GM12878 (cell line): ENCODE measurements around the gene ANAPC16. TPM values are rescaled to one million over a fixed set of nuclear protein-coding genes. Genes with fewer than 3 reads are reported as not detected.

Experiments
- CHD2 ChIP-seq: IDR thresholded peaks from 2 replicates; pipeline ENCODE4 v1.6.1; 2011; ENCODE audit warnings: low read depth, low read length, improper control_type of control experiment, borderline replicate concordance
- FOXK2 ChIP-seq: fragments of 450-650 bp; IDR thresholded peaks from 2 replicates; pipeline ENCODE4 v1.6.1; 2017; ENCODE audit warnings: mild to moderate bottlenecking, moderate library complexity
- GATAD2B ChIP-seq: fragments of 450-650 bp; conservative IDR thresholded peaks from 2 replicates; pipeline ENCODE4 v1.6.1; 2017; ENCODE audit warnings: low read depth, mild to moderate bottlenecking, moderate library complexity
- NR2C2 ChIP-seq: IDR thresholded peaks from 2 replicates; pipeline ENCODE4 v1.6.1; 2011; ENCODE audit warnings: borderline replicate concordance, low read depth; ENCODE audit not compliant: control insufficient read depth, insufficient read length
- PAX5 ChIP-seq: IDR thresholded peaks from 2 replicates; pipeline ENCODE4 v1.6.1; 2011; ENCODE audit warnings: low read depth, low read length, borderline replicate concordance
- POU2F2 ChIP-seq: IDR thresholded peaks from 3 replicates; pipeline ENCODE4 v1.6.1; 2011; ENCODE audit warnings: low read depth, mild to moderate bottlenecking, low read length, borderline replicate concordance
- RB1 ChIP-seq: fragments of 450-650 bp; formaldehyde crosslinking; IDR thresholded peaks from 2 replicates; pipeline ENCODE4 v1.6.1; 2017; ENCODE audit warnings: mild to moderate bottlenecking, borderline replicate concordance
- RUNX3 ChIP-seq: IDR thresholded peaks from 2 replicates; pipeline ENCODE4 v1.6.1; 2012; ENCODE audit warnings: low read length, inconsistent platforms
- SIN3A ChIP-seq: IDR thresholded peaks from 2 replicates; pipeline ENCODE4 v1.6.1; 2012; ENCODE audit warnings: low read depth, low read length, improper control_type of control experiment
- SPI1 ChIP-seq: IDR thresholded peaks from 2 replicates; pipeline ENCODE4 v1.6.1; 2011; ENCODE audit warnings: low read depth, mild to moderate bottlenecking, low read length, moderate library complexity, borderline replicate concordance; ENCODE audit not compliant: insufficient read depth
- ZBED1 ChIP-seq: IDR thresholded peaks from 2 replicates; pipeline ENCODE4 v1.6.1; 2016; ENCODE audit warnings: borderline replicate concordance
- ZNF592 ChIP-seq: fragments of 450-650 bp; IDR thresholded peaks from 2 replicates; pipeline ENCODE4 v1.6.1; 2017; ENCODE audit warnings: mild to moderate bottlenecking, moderate library complexity
- polyA plus RNA-seq, 11 experiments: library from polyadenylated mRNA; depleted of rRNA in 4 of 11; unstranded in 6 of 11; stranded (reverse) in 5 of 11; fragments of >200 nt; fragmentation: Nextera tagmentation in 4 of 11; fragmentation: Illumina TruSeq in 1 of 11; extraction: Ambion mirVana in 4 of 11; extraction: Trizol in 1 of 11; gene quantifications; 1 replicate in 1 of 11; 2 replicates in 10 of 11; pipeline versions ENCODE4 v1.2.1 to v1.2.3, GENCODE V29; 2011 to 2016; ENCODE audit warnings: inconsistent platforms in 2 of 11, missing spikeins in 2 of 11, low read depth in 1 of 11
- total RNA-seq, 4 experiments: library from RNA; depleted of rRNA in 3 of 4; stranded (reverse); fragments of >200 nt in 3 of 4; fragmentation: Illumina TruSeq in 1 of 4; extraction: Trizol in 1 of 4; gene quantifications; 2 replicates each; pipeline versions ENCODE4 v1.2.1 to v1.2.3, GENCODE V29; 2013 to 2021
- TF ChIP-seq, protein P1 (sequence below): IDR thresholded peaks from 2 replicates; pipeline ENCODE4 v1.6.1; 2011; ENCODE audit warnings: borderline replicate concordance, low read depth, mild to moderate bottlenecking, moderate library complexity, low read length; ENCODE audit not compliant: insufficient read depth, poor library complexity, severe bottlenecking
- TF ChIP-seq, protein P2 (sequence below): fragments of 450-650 bp; IDR thresholded peaks from 2 replicates; pipeline ENCODE4 v1.6.1; 2016; ENCODE audit warnings: mild to moderate bottlenecking
- TF ChIP-seq, protein P3 (sequence below): IDR thresholded peaks from 2 replicates; pipeline ENCODE4 v1.6.1; 2012; ENCODE audit warnings: low read length, inconsistent platforms
- TF ChIP-seq, protein P4 (sequence below): IDR thresholded peaks from 2 replicates; pipeline ENCODE4 v1.6.1; 2011; ENCODE audit warnings: low read depth, mild to moderate bottlenecking, low read length, moderate library complexity, borderline replicate concordance; ENCODE audit errors: extremely low read depth
- TF ChIP-seq, protein P5 (sequence below): fragments of 450-650 bp; IDR thresholded peaks from 2 replicates; pipeline ENCODE4 v1.6.1; 2014; ENCODE audit warnings: mild to moderate bottlenecking

The ANAPC16 gene
- total and polyA plus RNA-seq, 10 of the 15 experiments (the other 5 are each of a cell fraction or from before 2014, with no cell fraction given) = 66.9 to 208 (median 134) TPM

DNA sequence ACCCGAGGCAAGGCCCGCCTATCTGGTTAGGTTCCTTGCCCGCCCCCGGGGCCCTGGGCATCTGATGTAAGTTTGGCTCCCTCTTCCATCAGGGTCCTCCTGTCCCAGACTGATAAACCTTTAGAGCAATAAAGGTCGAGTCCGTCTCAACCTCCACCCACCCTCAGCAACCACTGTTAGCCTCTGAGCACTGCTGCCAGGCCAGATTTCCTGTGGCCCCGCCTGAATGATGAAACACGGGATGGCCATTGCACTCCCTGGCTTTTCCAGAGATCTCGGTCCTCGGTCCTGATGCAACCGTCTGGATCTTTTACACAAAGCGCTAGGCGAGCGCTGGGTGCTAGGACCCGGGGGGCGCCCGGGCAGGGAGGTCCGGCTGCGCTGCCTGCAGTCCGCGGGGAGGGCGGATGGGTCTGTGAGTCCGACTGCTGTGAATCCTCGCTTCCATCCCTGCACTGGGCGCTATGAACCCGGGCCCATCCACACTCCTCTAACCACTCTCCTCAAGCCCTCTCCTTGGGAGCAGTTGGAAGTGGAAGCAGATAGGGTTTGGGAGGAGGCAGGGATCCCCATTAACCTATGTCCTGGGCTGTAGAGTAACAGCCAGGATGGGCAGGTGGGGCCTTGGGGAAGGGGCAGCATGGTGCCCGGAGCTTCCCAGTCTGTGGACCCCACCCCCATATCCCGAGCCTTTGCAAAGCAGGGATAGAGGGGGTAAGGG, 57.0 kb downstream of the ANAPC16 start (continued):
- TF ChIP-seq, protein P1, sequence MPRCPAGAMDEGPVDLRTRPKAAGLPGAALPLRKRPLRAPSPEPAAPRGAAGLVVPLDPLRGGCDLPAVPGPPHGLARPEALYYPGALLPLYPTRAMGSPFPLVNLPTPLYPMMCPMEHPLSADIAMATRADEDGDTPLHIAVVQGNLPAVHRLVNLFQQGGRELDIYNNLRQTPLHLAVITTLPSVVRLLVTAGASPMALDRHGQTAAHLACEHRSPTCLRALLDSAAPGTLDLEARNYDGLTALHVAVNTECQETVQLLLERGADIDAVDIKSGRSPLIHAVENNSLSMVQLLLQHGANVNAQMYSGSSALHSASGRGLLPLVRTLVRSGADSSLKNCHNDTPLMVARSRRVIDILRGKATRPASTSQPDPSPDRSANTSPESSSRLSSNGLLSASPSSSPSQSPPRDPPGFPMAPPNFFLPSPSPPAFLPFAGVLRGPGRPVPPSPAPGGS = no peak
- no peak for TF ChIP-seq PAX5
- peak; percentile 59; the same call in 1 of the 2 replicates for TF ChIP-seq SIN3A
- TF ChIP-seq SPI1 = no peak
- TF ChIP-seq, protein P2, sequence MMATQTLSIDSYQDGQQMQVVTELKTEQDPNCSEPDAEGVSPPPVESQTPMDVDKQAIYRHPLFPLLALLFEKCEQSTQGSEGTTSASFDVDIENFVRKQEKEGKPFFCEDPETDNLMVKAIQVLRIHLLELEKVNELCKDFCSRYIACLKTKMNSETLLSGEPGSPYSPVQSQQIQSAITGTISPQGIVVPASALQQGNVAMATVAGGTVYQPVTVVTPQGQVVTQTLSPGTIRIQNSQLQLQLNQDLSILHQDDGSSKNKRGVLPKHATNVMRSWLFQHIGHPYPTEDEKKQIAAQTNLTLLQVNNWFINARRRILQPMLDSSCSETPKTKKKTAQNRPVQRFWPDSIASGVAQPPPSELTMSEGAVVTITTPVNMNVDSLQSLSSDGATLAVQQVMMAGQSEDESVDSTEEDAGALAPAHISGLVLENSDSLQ = peak; percentile 7; the same call in 1 of the 2 replicates
- 0 out of 2 replicates have a peak, but pooled peaks have one; percentile 54 for TF ChIP-seq GATAD2B
- TF ChIP-seq RUNX3 = no peak; the same call in 1 of the 2 replicates
- TF ChIP-seq, protein P3, sequence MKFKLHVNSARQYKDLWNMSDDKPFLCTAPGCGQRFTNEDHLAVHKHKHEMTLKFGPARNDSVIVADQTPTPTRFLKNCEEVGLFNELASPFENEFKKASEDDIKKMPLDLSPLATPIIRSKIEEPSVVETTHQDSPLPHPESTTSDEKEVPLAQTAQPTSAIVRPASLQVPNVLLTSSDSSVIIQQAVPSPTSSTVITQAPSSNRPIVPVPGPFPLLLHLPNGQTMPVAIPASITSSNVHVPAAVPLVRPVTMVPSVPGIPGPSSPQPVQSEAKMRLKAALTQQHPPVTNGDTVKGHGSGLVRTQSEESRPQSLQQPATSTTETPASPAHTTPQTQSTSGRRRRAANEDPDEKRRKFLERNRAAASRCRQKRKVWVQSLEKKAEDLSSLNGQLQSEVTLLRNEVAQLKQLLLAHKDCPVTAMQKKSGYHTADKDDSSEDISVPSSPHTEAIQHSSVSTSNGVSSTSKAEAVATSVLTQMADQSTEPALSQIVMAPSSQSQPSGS = no peak
- TF ChIP-seq, protein P4, sequence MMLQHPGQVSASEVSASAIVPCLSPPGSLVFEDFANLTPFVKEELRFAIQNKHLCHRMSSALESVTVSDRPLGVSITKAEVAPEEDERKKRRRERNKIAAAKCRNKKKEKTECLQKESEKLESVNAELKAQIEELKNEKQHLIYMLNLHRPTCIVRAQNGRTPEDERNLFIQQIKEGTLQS = no peak
- peak; percentile 54; the same call in 1 of the 2 replicates for TF ChIP-seq ZBED1
- TF ChIP-seq, protein P5, sequence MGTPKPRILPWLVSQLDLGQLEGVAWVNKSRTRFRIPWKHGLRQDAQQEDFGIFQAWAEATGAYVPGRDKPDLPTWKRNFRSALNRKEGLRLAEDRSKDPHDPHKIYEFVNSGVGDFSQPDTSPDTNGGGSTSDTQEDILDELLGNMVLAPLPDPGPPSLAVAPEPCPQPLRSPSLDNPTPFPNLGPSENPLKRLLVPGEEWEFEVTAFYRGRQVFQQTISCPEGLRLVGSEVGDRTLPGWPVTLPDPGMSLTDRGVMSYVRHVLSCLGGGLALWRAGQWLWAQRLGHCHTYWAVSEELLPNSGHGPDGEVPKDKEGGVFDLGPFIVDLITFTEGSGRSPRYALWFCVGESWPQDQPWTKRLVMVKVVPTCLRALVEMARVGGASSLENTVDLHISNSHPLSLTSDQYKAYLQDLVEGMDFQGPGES = no peak
- peak; percentile 67; the same call in 1 of the 2 replicates for TF ChIP-seq RB1
- TF ChIP-seq ZNF592 = no peak
- TF ChIP-seq POU2F2 = 0 out of 3 replicates have a peak, but pooled peaks have one; percentile 20
- no peak for TF ChIP-seq FOXK2
- no peak for TF ChIP-seq NR2C2
- TF ChIP-seq CHD2 = peak; percentile 32; the same call in 1 of the 2 replicates
